Hepatocyte (in vitro differentiated cells): ENCODE data around the gene ASS1.

Experiments used
- CTCF ChIP-seq: fragments of 200-600 bp; sonication (generic); IDR thresholded peaks from 2 replicates; pipeline ENCODE4 v1.5.1; 2016; ENCODE audit warnings: antibody characterized with exemption, mild to moderate bottlenecking; ENCODE audit not compliant: poor library complexity
- EZH2phosphoT487 ChIP-seq: fragments of 200-600 bp; sonication (generic); IDR thresholded peaks from one replicate; pipeline ENCODE4 v1.6.1; 2018; ENCODE audit warnings: antibody characterized with exemption, mild to moderate bottlenecking, low read depth, moderate library complexity; ENCODE audit not compliant: unreplicated experiment, severe bottlenecking

GRCh38 chr9:130446101-130446861, 1.5 kb downstream of the ASS1 start:
- TF ChIP-seq CTCF (no peak), EZH2phosphoT487 (no peak)
